RWPE2 (cell line): ENCODE measurements around the gene SORCS3.
"Not testable (repeated sequence)": the region's sequence is repeated elsewhere in the genome, so short reads cannot be mapped to it uniquely, and the experiment has no call there.

Experiments used
- ATAC-seq: fragments of 200-7000 bp; cut with Tn5 transposase; 3 replicates; pipeline ENCODE4 v1.9.1; 2021; ENCODE audit warnings: low read depth
- DNase-seq: peaks from one replicate; pipeline ENCODE4 v3.0.0-alpha.2; 2020; ENCODE audit warnings: low spot score
- H3K27ac ChIP-seq: fragments of 450-650 bp; 2 replicates; pipeline ENCODE4 v1.5.1; 2017; ENCODE audit warnings: mild to moderate bottlenecking; ENCODE audit not compliant: poor library complexity, severe bottlenecking
- H3K27me3 ChIP-seq: fragments of 250-450 bp; sonication (Bioruptor Pico); 2 replicates; pipeline ENCODE4 v1.5.1; 2021; ENCODE audit warnings: mild to moderate bottlenecking, moderate library complexity; ENCODE audit not compliant: insufficient read depth, poor library complexity, severe bottlenecking
- H3K36me3 ChIP-seq: fragments of 250-450 bp; sonication (Bioruptor Pico); 2 replicates; pipeline ENCODE4 v1.5.1; 2020; ENCODE audit warnings: low read depth, mild to moderate bottlenecking, moderate library complexity
- H3K4me1 ChIP-seq: fragments of 250-450 bp; sonication (Bioruptor Pico); 2 replicates; pipeline ENCODE4 v1.5.1; 2021; ENCODE audit warnings: mild to moderate bottlenecking, moderate library complexity; ENCODE audit not compliant: insufficient read depth, poor library complexity, severe bottlenecking
- H3K4me3 ChIP-seq: fragments of 250-450 bp; sonication (Bioruptor Pico); 2 replicates; pipeline ENCODE4 v1.5.1; 2021; ENCODE audit warnings: mild to moderate bottlenecking, moderate library complexity; ENCODE audit not compliant: severe bottlenecking
- H3K9me3 ChIP-seq: fragments of 250-450 bp; sonication (Bioruptor Pico); 2 replicates; pipeline ENCODE4 v1.5.1; 2021; ENCODE audit warnings: mild to moderate bottlenecking, moderate library complexity; ENCODE audit not compliant: severe bottlenecking
- TF ChIP-seq, protein P1 (sequence below): fragments of 450-650 bp; IDR thresholded peaks from one replicate; pipeline ENCODE4 v1.5.1; 2017; ENCODE audit warnings: mild to moderate bottlenecking, moderate library complexity; ENCODE audit not compliant: poor library complexity, severe bottlenecking

The SORCS3 gene

GRCh38 chr10:104694074-104694473, 53.0 kb downstream of the SORCS3 start:
- Histone ChIP-seq H3K36me3 (no peaks in the 10 kb centered on the region), H3K4me3 (no peak overlapping the region), H3K4me1 (no peaks in the 10 kb centered on the region), H3K27ac (no peak overlapping the region), H3K9me3 (no peaks in the 10 kb centered on the region), H3K27me3 (peaks cover 5% of the 10 kb centered on the region)
- ATAC-seq = no peak
- no peak for DNase-seq
- TF ChIP-seq, protein P1, sequence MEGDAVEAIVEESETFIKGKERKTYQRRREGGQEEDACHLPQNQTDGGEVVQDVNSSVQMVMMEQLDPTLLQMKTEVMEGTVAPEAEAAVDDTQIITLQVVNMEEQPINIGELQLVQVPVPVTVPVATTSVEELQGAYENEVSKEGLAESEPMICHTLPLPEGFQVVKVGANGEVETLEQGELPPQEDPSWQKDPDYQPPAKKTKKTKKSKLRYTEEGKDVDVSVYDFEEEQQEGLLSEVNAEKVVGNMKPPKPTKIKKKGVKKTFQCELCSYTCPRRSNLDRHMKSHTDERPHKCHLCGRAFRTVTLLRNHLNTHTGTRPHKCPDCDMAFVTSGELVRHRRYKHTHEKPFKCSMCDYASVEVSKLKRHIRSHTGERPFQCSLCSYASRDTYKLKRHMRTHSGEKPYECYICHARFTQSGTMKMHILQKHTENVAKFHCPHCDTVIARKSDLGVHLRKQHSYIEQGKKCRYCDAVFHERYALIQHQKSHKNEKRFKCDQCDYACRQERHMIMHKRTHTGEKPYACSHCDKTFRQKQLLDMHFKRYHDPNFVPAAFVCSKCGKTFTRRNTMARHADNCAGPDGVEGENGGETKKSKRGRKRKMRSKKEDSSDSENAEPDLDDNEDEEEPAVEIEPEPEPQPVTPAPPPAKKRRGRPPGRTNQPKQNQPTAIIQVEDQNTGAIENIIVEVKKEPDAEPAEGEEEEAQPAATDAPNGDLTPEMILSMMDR = no peak

- not testable (repeated sequence) for H3K27me3 ChIP-seq, DNase-seq, ATAC-seq
Observed at GRCh38 chr10:104703262-104703661, 62.2 kb downstream of the SORCS3 start.

DNA sequence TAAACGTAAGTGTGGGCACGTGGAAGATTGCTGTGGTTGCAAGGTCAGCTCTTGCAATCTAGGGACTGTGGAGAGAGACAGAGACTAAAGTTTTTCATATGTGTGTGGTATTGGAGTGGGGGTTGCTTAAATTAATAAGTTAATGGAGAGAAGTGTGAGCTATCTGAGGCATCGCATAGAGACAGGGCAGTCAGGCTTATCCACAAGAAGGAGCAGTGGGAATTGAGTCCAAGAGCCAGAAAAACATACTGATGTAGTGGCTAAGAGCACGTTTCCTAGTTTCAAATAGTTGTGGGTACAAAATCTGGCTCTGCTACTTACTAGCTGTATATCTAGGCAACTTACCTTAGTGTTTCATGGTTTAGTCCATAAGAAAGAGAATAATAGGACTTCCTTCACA, 65.8 kb downstream of the SORCS3 start:
- Histone ChIP-seq H3K27me3 (no peaks in the 10 kb centered on the region), H3K27ac (no peak overlapping the region), H3K4me3 (no peak overlapping the region), H3K36me3 (no peaks in the 10 kb centered on the region), H3K4me1 (no peaks in the 10 kb centered on the region), H3K9me3 (no peaks in the 10 kb centered on the region)
- no peak for DNase-seq
- TF ChIP-seq, protein P1 = no peak
- no peak for ATAC-seq

More at GRCh38 chr10:104703262-104703661, 62.2 kb downstream of the SORCS3 start:
- not testable (repeated sequence) for H3K4me3 ChIP-seq, H3K27ac ChIP-seq, H3K4me1 ChIP-seq, H3K9me3 ChIP-seq, H3K36me3 ChIP-seq

DNA sequence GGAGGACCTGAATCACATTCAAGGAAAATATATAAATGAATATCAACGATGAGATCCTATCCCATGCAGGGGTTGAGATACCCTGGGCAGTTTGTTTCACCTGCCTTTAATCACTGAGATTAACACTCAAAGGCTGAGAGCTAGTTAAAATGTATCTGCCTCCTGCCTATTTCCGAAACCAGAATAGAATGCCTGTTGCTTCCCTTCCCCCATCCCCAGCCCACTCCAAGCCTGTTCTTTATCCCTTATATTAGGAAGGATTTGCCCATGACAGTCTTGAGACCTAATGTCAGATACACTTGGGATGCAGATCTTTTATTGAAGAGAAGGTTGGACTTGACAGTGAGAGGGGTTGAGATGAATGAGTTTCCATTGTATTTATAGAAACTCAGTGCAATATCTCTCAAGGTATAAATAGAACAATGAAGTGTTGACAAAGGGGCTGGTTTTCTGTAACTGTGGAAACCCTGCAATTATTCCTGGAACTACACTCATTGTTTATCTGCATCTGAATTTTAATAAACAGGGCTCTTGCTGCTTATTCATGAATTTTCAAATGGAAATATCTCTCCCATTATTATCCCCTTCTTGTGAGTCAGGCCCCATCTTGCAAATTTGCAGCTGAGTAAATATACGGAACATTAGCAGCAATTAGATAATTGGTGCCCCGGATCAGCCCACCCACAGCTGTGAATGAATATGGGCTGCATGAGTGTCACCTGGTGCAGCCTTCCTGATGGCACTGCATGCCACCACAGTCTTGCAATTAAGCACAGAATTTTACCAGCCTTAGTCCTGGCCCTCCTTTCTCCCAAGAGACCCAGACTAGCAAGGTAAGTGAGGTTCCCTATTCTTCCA, 66.7 kb downstream of the SORCS3 start:
- TF ChIP-seq, protein P1 = no peak
- H3K36me3 ChIP-seq = no peaks in the 10 kb centered on the region
- no peak overlapping the region for H3K27ac ChIP-seq
- no peak overlapping the region for H3K4me3 ChIP-seq
- no peaks in the 10 kb centered on the region for H3K9me3 ChIP-seq
- no peaks in the 10 kb centered on the region for H3K4me1 ChIP-seq
- DNase-seq = no peak
- no peak for ATAC-seq
- no peaks in the 10 kb centered on the region for H3K27me3 ChIP-seq

DNA sequence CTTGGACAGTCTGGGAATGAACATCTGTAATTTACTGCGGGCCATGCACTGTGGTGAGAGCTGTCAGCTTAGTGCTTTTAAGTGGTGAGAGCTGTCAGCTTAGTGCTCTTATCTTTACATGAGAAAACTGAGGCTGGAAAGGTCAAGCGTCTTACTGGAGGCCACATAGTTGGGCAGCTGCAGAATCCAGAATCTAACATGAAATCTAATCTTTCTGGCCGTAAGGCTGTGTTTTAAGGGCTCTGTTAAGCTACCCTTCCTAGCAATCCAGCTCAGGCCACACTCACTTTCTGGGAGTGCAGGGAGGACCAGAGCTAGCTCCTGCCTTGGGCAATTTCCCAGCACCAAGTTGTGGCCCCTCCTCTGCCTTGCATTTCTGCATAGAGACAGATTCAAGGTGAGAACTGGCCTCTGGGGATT, 70.2 kb downstream of the SORCS3 start:
- no peak overlapping the region for H3K4me3 ChIP-seq
- H3K27ac ChIP-seq = no peak overlapping the region
- H3K9me3 ChIP-seq = no peaks in the 10 kb centered on the region
- H3K27me3 ChIP-seq = no peaks in the 10 kb centered on the region
- no peak for ATAC-seq
- DNase-seq = no peak
- TF ChIP-seq, protein P1 = no peak
- no peaks in the 10 kb centered on the region for H3K36me3 ChIP-seq
- H3K4me1 ChIP-seq = no peaks in the 10 kb centered on the region

- DNase-seq, ATAC-seq, H3K27ac ChIP-seq, H3K27me3 ChIP-seq, H3K4me3 ChIP-seq, H3K4me1 ChIP-seq, H3K9me3 ChIP-seq, H3K36me3 ChIP-seq: not testable (repeated sequence)
Observed at GRCh38 chr10:104730593-104730992, 89.5 kb downstream of the SORCS3 start.
